ENCODE measurements around the gene KIFBP. TPM values are rescaled to one million over a fixed set of nuclear protein-coding genes. Genes with fewer than 3 reads are reported as not detected.
A peak's percentile ranks its signal among the peaks of the same experiment; 100 is the strongest.

Gene KIFBP
- total and polyA plus RNA-seq, 9 of the 15 experiments (the other 6 are each of a cell fraction or from before 2014, with no cell fraction given), result 5.6 to 23.2 (median 14.8) TPM

DNA sequence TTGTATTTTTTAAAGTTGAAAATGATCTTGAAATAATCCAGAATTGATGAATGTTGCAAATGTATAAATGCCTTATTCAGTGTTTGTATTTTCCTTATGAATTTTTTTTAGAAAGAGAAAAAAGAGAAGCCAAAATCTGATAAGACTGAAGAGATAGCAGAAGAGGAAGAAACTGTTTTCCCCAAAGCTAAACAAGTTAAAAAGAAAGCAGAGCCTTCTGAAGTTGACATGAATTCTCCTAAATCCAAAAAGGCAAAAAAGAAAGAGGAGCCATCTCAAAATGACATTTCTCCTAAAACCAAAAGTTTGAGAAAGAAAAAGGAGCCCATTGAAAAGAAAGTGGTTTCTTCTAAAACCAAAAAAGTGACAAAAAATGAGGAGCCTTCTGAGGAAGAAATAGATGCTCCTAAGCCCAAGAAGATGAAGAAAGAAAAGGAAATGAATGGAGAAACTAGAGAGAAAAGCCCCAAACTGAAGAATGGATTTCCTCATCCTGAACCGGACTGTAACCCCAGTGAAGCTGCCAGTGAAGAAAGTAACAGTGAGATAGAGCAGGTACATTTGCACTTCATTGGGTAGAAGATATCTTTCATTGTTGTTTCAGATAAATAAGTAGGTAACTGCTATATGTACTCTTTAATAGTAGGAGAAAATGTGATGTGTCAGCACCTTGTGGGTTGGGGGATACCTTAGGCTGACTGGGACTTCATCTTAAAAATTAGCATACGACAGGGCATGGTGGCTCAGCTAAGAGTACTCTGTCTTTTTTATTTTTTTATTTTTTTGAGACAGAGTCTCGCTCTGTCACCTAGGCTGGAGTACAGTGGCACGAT is 28.7 kb upstream of the KIFBP start (continued):
- TF ChIP-seq, protein P1, sequence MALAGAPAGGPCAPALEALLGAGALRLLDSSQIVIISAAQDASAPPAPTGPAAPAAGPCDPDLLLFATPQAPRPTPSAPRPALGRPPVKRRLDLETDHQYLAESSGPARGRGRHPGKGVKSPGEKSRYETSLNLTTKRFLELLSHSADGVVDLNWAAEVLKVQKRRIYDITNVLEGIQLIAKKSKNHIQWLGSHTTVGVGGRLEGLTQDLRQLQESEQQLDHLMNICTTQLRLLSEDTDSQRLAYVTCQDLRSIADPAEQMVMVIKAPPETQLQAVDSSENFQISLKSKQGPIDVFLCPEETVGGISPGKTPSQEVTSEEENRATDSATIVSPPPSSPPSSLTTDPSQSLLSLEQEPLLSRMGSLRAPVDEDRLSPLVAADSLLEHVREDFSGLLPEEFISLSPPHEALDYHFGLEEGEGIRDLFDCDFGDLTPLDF (CRISPR knock-in tag; IDR thresholded peaks at IDR 0.05), result no peak
- TF ChIP-seq, protein P2, sequence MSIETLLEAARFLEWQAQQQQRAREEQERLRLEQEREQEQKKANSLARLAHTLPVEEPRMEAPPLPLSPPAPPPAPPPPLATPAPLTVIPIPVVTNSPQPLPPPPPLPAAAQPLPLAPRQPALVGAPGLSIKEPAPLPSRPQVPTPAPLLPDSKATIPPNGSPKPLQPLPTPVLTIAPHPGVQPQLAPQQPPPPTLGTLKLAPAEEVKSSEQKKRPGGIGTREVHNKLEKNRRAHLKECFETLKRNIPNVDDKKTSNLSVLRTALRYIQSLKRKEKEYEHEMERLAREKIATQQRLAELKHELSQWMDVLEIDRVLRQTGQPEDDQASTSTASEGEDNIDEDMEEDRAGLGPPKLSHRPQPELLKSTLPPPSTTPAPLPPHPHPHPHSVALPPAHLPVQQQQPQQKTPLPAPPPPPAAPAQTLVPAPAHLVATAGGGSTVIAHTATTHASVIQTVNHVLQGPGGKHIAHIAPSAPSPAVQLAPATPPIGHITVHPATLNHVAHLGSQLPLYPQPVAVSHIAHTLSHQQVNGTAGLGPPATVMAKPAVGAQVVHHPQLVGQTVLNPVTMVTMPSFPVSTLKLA (conservative IDR thresholded peaks at IDR 0.05), result no peak
- TF ChIP-seq ZNF644 (tag; IDR thresholded peaks at IDR 0.05; ENCODE audit: low read depth) (no peak), ZNF444 (CRISPR knock-in tag; IDR thresholded peaks at IDR 0.05) (no peak), NUFIP1 (IDR thresholded peaks at IDR 0.05; ENCODE audit: partially characterized antibody) (no peak), ELF1 (tag; IDR thresholded peaks at IDR 0.05) (no peak), WHSC1 (IDR thresholded peaks at IDR 0.05; ENCODE audit: low read length) (no peak), CBX3 (IDR thresholded peaks at IDR 0.05; ENCODE audit: borderline replicate concordance in 1 of 2, low read length in 2 of 2) (no peak), ZNF197 (CRISPR knock-in tag; IDR thresholded peaks at IDR 0.05; ENCODE audit: low read depth) (no peak), PRPF4 (IDR thresholded peaks at IDR 0.05; ENCODE audit: insufficient read depth, low read depth, low read length, poor library complexity, severe bottlenecking) (no peak), U2AF1 (optimal IDR thresholded peaks at IDR 0.05; ENCODE audit: low read depth, low read length) (no peak), MXI1 (IDR thresholded peaks at IDR 0.05; ENCODE audit: low read depth, low read length) (no peak), ARID1B (IDR thresholded peaks at IDR 0.05) (peak; percentile 42), RB1 (IDR thresholded peaks at IDR 0.05; ENCODE audit: low read depth) (no peak)
- TF ChIP-seq, protein P3, sequence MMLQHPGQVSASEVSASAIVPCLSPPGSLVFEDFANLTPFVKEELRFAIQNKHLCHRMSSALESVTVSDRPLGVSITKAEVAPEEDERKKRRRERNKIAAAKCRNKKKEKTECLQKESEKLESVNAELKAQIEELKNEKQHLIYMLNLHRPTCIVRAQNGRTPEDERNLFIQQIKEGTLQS (IDR thresholded peaks at IDR 0.05), result no peak
- TF ChIP-seq, protein P3 (CRISPR knock-in tag; conservative IDR thresholded peaks at IDR 0.05), result no peak
- TF ChIP-seq, protein P4, sequence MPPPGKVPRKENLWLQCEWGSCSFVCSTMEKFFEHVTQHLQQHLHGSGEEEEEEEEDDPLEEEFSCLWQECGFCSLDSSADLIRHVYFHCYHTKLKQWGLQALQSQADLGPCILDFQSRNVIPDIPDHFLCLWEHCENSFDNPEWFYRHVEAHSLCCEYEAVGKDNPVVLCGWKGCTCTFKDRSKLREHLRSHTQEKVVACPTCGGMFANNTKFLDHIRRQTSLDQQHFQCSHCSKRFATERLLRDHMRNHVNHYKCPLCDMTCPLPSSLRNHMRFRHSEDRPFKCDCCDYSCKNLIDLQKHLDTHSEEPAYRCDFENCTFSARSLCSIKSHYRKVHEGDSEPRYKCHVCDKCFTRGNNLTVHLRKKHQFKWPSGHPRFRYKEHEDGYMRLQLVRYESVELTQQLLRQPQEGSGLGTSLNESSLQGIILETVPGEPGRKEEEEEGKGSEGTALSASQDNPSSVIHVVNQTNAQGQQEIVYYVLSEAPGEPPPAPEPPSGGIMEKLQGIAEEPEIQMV (tag; conservative IDR thresholded peaks at IDR 0.05; ENCODE audit: low read depth), result 0 out of 2 replicates have a peak, but pooled peaks have one; percentile 12
- TF ChIP-seq, protein P5, sequence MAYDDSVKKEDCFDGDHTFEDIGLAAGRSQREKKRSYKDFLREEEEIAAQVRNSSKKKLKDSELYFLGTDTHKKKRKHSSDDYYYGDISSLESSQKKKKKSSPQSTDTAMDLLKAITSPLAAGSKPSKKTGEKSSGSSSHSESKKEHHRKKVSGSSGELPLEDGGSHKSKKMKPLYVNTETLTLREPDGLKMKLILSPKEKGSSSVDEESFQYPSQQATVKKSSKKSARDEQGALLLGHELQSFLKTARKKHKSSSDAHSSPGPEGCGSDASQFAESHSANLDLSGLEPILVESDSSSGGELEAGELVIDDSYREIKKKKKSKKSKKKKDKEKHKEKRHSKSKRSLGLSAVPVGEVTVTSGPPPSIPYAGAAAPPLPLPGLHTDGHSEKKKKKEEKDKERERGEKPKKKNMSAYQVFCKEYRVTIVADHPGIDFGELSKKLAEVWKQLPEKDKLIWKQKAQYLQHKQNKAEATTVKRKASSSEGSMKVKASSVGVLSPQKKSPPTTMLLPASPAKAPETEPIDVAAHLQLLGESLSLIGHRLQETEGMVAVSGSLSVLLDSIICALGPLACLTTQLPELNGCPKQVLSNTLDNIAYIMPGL (CRISPR knock-in tag; IDR thresholded peaks at IDR 0.05), result no peak
- TF ChIP-seq, protein P6, sequence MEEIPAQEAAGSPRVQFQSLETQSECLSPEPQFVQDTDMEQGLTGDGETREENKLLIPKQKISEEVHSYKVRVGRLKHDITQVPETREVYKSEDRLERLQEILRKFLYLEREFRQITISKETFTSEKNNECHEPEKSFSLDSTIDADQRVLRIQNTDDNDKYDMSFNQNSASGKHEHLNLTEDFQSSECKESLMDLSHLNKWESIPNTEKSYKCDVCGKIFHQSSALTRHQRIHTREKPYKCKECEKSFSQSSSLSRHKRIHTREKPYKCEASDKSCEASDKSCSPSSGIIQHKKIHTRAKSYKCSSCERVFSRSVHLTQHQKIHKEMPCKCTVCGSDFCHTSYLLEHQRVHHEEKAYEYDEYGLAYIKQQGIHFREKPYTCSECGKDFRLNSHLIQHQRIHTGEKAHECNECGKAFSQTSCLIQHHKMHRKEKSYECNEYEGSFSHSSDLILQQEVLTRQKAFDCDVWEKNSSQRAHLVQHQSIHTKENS (CRISPR knock-in tag; IDR thresholded peaks at IDR 0.05), result no peak

All from K562 (cell line).